Measurements from ENCODE around the gene TK1. TPM values are rescaled to one million over a fixed set of nuclear protein-coding genes. Genes with fewer than 3 reads are reported as not detected.
A peak's percentile ranks its signal among the peaks of the same experiment; 100 is the strongest.

Gene TK1
- total and polyA plus RNA-seq, 2 donors (not counting 1 experiment from before 2014, with no cell fraction given): 2.2 to 3.8 TPM

DNA sequence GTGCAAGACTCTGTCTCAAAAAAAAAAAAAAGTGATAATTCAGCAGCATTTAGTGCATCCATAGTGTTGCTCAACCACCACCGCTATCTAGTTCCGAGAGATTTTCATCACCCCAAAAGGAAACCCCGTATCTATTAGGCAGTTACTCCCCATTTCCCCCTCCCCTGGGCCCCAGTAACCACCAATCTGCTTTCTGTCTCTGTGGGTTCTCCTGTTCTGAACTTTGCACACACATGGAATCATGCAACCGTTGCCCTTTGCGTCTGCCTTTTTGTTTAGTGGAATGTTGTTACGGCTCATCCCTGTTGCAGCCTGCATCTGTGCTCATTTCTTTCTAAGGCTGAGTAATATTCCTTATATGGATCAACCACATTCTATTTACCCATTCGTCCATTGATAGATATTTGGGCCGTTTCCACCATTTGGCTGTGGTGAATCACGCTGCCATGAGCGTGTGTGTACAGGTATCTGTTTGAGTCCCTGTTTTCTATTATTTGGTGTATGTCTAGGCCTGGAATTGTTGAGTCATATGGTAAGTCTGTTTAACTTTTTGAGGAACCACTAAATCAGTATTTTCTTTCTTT, 27.2 kb downstream of the TK1 start:
- ATAC-seq (ENCODE audit: low read depth): no peak
- Histone ChIP-seq H3K79me2 (ENCODE audit: control insufficient read depth, insufficient read depth, low read length) (no peaks in the 10 kb centered on the region), H3K9me3 (ENCODE audit: control extremely low read depth in 1 of 3, control insufficient read depth in 2 of 3, insufficient read depth in 1 of 3, low read length in 2 of 3) (no peaks in the 10 kb centered on the region), H3K4me2 (replicated peaks; ENCODE audit: low read depth, low read length, poor library complexity, severe bottlenecking) (peak overlapping the region; percentile 36), H4K20me1 (ENCODE audit: control insufficient read depth, insufficient read depth, low read length, poor library complexity, severe bottlenecking) (no peaks in the 10 kb centered on the region), H2AFZ (ENCODE audit: insufficient read depth, low read depth, low read length, poor library complexity, severe bottlenecking) (no peak overlapping the region), H3K4me3 (ENCODE audit: control extremely low read depth in 1 of 5, extremely low read depth in 1 of 5, insufficient read depth in 1 of 5, low read depth in 2 of 5, low read length in 4 of 5) (no peak overlapping the region), H3K36me3 (replicated peaks in 1 of 2; ENCODE audit: control extremely low read depth in 1 of 2, control insufficient read depth in 1 of 2, extremely low read depth in 1 of 2, insufficient read depth in 2 of 2, low read length in 1 of 2) (no peaks in the 10 kb centered on the region), H3K27ac (ENCODE audit: low read length in 2 of 2) (no peak overlapping the region), H3K4me1 (ENCODE audit: control insufficient read depth in 2 of 2, insufficient read depth in 2 of 2, low read length in 2 of 2) (peaks cover 28 to 54% of the 10 kb centered on the region in 2 donors), H3K9ac (ENCODE audit: low read length) (no peak overlapping the region), H3K27me3 (replicated peaks in 1 of 4; ENCODE audit: control extremely low read depth in 1 of 4, control insufficient read depth in 3 of 4, insufficient read depth in 4 of 4, low read length in 3 of 4) (no peaks in the 10 kb centered on the region)
- POLR2A ChIA-PET: interaction anchor here (0.7 to 1.5 kb wide), 2 partner anchors 13 to 111 kb away, joined by 3 to 4 read pairs; no protein-coding TSS in a partner anchor
- peaks cover 54% of the 10 kb centered on the region for H3K4me1 Mint-ChIP-seq
- H3K27ac Mint-ChIP-seq: peak overlapping the region; percentile 79
- CTCF ChIA-PET: interaction anchor here (0.9 to 2.5 kb wide), 5 partner anchors 10 to 22 kb away, joined by 4 to 11 read pairs (median 5); no protein-coding TSS in a partner anchor
- no peaks in the 10 kb centered on the region for H3K27me3 Mint-ChIP-seq
- no peak for TF ChIP-seq EZH2 (IDR thresholded peaks at IDR 0.05; ENCODE audit: borderline replicate concordance, insufficient read depth, low read depth, low read length, poor library complexity, severe bottlenecking)
- TF ChIP-seq, protein P1, sequence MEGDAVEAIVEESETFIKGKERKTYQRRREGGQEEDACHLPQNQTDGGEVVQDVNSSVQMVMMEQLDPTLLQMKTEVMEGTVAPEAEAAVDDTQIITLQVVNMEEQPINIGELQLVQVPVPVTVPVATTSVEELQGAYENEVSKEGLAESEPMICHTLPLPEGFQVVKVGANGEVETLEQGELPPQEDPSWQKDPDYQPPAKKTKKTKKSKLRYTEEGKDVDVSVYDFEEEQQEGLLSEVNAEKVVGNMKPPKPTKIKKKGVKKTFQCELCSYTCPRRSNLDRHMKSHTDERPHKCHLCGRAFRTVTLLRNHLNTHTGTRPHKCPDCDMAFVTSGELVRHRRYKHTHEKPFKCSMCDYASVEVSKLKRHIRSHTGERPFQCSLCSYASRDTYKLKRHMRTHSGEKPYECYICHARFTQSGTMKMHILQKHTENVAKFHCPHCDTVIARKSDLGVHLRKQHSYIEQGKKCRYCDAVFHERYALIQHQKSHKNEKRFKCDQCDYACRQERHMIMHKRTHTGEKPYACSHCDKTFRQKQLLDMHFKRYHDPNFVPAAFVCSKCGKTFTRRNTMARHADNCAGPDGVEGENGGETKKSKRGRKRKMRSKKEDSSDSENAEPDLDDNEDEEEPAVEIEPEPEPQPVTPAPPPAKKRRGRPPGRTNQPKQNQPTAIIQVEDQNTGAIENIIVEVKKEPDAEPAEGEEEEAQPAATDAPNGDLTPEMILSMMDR (IDR thresholded peaks at IDR 0.05): no peak
- H3K4me3 Mint-ChIP-seq: peak overlapping the region; percentile 68
- intact Hi-C loops (cut with micrococcal nuclease): no loop called here
- H3K9me3 Mint-ChIP-seq (ENCODE audit: insufficient read depth): no peaks in the 10 kb centered on the region
- no peak for DNase-seq
- WGBS (ENCODE audit: insufficient coverage): 35% methylated on average over 6 of the region's 10 CpGs
